ENCODE data around the gene FGFR3.

DNA sequence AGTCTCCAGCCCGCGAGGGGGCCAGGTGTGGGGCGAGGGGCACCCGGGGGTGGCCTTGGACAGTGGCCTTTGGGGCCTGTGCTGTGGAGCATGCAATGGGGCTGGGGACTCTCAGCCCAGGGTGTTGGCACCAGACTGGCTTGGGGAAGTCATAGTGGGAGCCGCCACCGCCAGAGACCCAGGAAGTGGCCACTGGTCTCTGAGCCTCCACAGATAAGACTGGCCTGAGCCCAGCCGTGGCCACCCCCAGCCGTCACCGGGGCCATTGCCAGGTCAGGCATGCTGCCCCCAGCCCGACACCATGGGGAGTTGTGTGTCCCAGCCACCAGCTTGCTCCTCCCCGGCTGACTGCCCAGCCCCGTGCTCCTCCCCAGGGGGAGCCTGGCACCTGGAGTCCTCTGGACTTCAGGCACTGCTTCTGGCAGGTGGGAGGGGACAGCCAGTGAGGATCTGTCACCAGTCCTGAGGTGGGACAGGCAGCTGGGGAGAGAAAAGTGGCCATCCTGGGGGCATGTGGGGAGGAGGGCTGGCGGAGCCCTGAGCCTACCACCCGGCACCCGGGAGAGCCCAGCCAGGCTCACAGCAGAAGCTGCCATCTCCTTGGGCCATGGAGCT is 39.3 kb upstream of the FGFR3 start:
- no peak for TF ChIP-seq POLR2AphosphoS5 (IDR thresholded peaks at IDR 0.05)
- TF ChIP-seq, protein P1, sequence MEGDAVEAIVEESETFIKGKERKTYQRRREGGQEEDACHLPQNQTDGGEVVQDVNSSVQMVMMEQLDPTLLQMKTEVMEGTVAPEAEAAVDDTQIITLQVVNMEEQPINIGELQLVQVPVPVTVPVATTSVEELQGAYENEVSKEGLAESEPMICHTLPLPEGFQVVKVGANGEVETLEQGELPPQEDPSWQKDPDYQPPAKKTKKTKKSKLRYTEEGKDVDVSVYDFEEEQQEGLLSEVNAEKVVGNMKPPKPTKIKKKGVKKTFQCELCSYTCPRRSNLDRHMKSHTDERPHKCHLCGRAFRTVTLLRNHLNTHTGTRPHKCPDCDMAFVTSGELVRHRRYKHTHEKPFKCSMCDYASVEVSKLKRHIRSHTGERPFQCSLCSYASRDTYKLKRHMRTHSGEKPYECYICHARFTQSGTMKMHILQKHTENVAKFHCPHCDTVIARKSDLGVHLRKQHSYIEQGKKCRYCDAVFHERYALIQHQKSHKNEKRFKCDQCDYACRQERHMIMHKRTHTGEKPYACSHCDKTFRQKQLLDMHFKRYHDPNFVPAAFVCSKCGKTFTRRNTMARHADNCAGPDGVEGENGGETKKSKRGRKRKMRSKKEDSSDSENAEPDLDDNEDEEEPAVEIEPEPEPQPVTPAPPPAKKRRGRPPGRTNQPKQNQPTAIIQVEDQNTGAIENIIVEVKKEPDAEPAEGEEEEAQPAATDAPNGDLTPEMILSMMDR (IDR thresholded peaks at IDR 0.05), result no peak
